Measurements from ENCODE around the gene TANC2. TPM values are rescaled to one million over a fixed set of nuclear protein-coding genes. Genes with fewer than 3 reads are reported as not detected.

TANC2 gene
- total and polyA plus RNA-seq, 2 donors from 2014 or later, result 3.2 to 73.9 TPM

GRCh38 chr17:62925267-62925836 is 40.7 kb upstream of the TANC2 start:
- FAIRE-seq, result no peak
- DNase-seq, result no peak
- Histone ChIP-seq H3K27me3 (ENCODE audit: control insufficient read depth, insufficient read depth, low read length) (no peaks in the 10 kb centered on the region), H3K27ac (ENCODE audit: low read depth in 2 of 2, low read length in 2 of 2) (no peak overlapping the region), H3K4me1 (ENCODE audit: control insufficient read depth in 2 of 3, insufficient read depth in 2 of 3, low read depth in 1 of 3, low read length in 3 of 3) (no peaks in the 10 kb centered on the region), H3K9me3 (ENCODE audit: control insufficient read depth in 2 of 3, insufficient read depth in 1 of 3, low read length in 3 of 3) (no peaks in the 10 kb centered on the region), H3K36me3 (ENCODE audit: control insufficient read depth in 2 of 3, insufficient read depth in 3 of 3, low read length in 3 of 3) (no peaks in the 10 kb centered on the region), H3K9ac (ENCODE audit: low read length in 3 of 3) (no peak overlapping the region), H3K4me3 (ENCODE audit: low read length in 3 of 3) (no peak overlapping the region)
- no peak for TF ChIP-seq CTCF (IDR thresholded peaks at IDR 0.05; ENCODE audit: borderline replicate concordance, extremely low read depth, insufficient read depth)
- intact Hi-C loops (cut with DNase I), result no loop called here

- Histone ChIP-seq H3K9me3 (ENCODE audit: control insufficient read depth in 2 of 3, insufficient read depth in 1 of 3, low read length in 3 of 3) (no peaks in the 10 kb centered on the region), H3K27ac (ENCODE audit: low read depth in 2 of 2, low read length in 2 of 2) (no peak overlapping the region), H3K4me1 (ENCODE audit: control insufficient read depth in 2 of 3, insufficient read depth in 2 of 3, low read depth in 1 of 3, low read length in 3 of 3) (no peaks in the 10 kb centered on the region), H3K4me3 (ENCODE audit: low read length in 3 of 3) (no peak overlapping the region), H3K36me3 (ENCODE audit: control insufficient read depth in 2 of 3, insufficient read depth in 3 of 3, low read length in 3 of 3) (no peaks in the 10 kb centered on the region), H3K27me3 (ENCODE audit: control insufficient read depth, insufficient read depth, low read length) (no peaks in the 10 kb centered on the region), H3K9ac (ENCODE audit: low read length in 3 of 3) (no peak overlapping the region)
- DNase-seq (no peak), FAIRE-seq (no peak)
- no peak for TF ChIP-seq CTCF (IDR thresholded peaks at IDR 0.05; ENCODE audit: borderline replicate concordance, extremely low read depth, insufficient read depth)
- intact Hi-C loops (cut with DNase I), result no loop called here
Observed at GRCh38 chr17:62927083-62927482, 39.0 kb upstream of the TANC2 start.

GRCh38 chr17:62929320-62929719 is 36.7 kb upstream of the TANC2 start:
- DNase-seq (no peak), FAIRE-seq (no peak)
- H3K4me3 ChIP-seq (ENCODE audit: low read length in 3 of 3), result no peak overlapping the region
- H3K36me3 ChIP-seq (ENCODE audit: control insufficient read depth in 2 of 3, insufficient read depth in 3 of 3, low read length in 3 of 3), result no peaks in the 10 kb centered on the region
- H3K9me3 ChIP-seq (ENCODE audit: control insufficient read depth in 2 of 3, insufficient read depth in 1 of 3, low read length in 3 of 3), result no peaks in the 10 kb centered on the region
- H3K27me3 ChIP-seq (ENCODE audit: control insufficient read depth, insufficient read depth, low read length), result no peaks in the 10 kb centered on the region
- H3K4me1 ChIP-seq (ENCODE audit: control insufficient read depth in 2 of 3, insufficient read depth in 2 of 3, low read depth in 1 of 3, low read length in 3 of 3), result no peaks in the 10 kb centered on the region
- no peak overlapping the region for H3K9ac ChIP-seq (ENCODE audit: low read length in 3 of 3)
- no peak overlapping the region for H3K27ac ChIP-seq (ENCODE audit: low read depth in 2 of 2, low read length in 2 of 2)
- no peak for TF ChIP-seq CTCF (IDR thresholded peaks at IDR 0.05; ENCODE audit: borderline replicate concordance, extremely low read depth, insufficient read depth)
- intact Hi-C loops (cut with DNase I), result no loop called here

GRCh38 chr17:62931101-62931500 is 34.9 kb upstream of the TANC2 start:
- H3K9ac ChIP-seq (ENCODE audit: low read length in 3 of 3), result no peak overlapping the region
- H3K4me3 ChIP-seq (ENCODE audit: low read length in 3 of 3), result no peak overlapping the region
- intact Hi-C loops (cut with DNase I), result no loop called here
- no peak overlapping the region for H3K27ac ChIP-seq (ENCODE audit: low read depth in 2 of 2, low read length in 2 of 2)
- H3K9me3 ChIP-seq (ENCODE audit: control insufficient read depth in 2 of 3, insufficient read depth in 1 of 3, low read length in 3 of 3), result no peaks in the 10 kb centered on the region
- TF ChIP-seq CTCF (IDR thresholded peaks at IDR 0.05; ENCODE audit: borderline replicate concordance, extremely low read depth, insufficient read depth), result no peak
- no peaks in the 10 kb centered on the region for H3K27me3 ChIP-seq (ENCODE audit: control insufficient read depth, insufficient read depth, low read length)
- FAIRE-seq, result no peak
- no peaks in the 10 kb centered on the region for H3K4me1 ChIP-seq (ENCODE audit: control insufficient read depth in 2 of 3, insufficient read depth in 2 of 3, low read depth in 1 of 3, low read length in 3 of 3)
- no peak for DNase-seq
- H3K36me3 ChIP-seq (ENCODE audit: control insufficient read depth in 2 of 3, insufficient read depth in 3 of 3, low read length in 3 of 3), result no peaks in the 10 kb centered on the region
